ENCODE data around the gene FARP2.

DNA sequence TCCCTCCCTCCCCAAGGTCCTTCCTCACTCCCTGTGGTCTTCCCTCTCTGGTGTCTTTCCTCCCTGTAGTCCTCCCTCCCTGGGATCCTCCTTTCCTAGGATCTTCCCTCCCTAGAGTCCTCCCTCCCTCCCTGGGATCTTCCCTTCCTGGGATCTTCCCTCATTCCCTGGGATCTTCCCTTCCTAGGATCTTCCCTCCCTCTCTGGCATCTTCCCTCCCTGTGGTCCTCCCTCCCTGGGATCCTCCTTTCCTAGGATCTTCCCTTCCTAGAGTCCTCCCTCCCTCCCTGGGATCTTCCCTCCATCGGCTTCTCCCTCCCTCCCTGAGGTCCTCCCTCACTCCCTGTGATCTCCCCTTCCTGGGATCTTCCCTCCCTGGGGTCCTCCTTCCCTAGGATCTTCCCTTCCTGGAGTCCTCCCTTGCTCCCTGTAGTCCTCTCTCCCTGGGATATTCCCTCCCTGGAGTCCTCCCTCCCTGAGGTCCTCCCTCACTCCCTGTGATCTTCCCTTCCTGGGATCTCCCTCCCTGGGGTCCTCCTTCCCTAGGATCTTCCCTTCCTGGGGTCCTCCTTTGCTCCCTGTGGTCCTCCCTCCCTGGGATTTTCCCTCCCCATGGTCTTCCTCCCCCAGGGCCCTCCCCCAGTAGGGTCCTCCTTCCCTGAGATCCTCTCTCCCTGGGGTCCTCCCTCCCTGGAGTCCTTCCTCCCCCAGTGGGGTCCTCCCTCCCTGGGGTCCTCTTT, 129.3 kb downstream of the FARP2 start:
- TF ChIP-seq, protein P1, sequence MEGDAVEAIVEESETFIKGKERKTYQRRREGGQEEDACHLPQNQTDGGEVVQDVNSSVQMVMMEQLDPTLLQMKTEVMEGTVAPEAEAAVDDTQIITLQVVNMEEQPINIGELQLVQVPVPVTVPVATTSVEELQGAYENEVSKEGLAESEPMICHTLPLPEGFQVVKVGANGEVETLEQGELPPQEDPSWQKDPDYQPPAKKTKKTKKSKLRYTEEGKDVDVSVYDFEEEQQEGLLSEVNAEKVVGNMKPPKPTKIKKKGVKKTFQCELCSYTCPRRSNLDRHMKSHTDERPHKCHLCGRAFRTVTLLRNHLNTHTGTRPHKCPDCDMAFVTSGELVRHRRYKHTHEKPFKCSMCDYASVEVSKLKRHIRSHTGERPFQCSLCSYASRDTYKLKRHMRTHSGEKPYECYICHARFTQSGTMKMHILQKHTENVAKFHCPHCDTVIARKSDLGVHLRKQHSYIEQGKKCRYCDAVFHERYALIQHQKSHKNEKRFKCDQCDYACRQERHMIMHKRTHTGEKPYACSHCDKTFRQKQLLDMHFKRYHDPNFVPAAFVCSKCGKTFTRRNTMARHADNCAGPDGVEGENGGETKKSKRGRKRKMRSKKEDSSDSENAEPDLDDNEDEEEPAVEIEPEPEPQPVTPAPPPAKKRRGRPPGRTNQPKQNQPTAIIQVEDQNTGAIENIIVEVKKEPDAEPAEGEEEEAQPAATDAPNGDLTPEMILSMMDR (IDR thresholded peaks at IDR 0.05), result no peak
- TF ChIP-seq ZFX (IDR thresholded peaks at IDR 0.05; ENCODE audit: borderline replicate concordance), result no peak
